Osteoblast (primary cell): Measurements from ENCODE around the gene MAGI1. TPM values are rescaled to one million over a fixed set of nuclear protein-coding genes. Genes with fewer than 3 reads are reported as not detected.

Experiments
- DNase-seq: peaks from one replicate; pipeline ENCODE4 v3.0.0; 2011; ENCODE audit warnings: low spot score, mixed read lengths; ENCODE audit not compliant: insufficient read length; ENCODE audit errors: missing footprints
- H2AFZ ChIP-seq: 2 replicates; pipeline ENCODE4 v1.6.0; 2011; ENCODE audit warnings: mild to moderate bottlenecking, low read length
- H3K27ac ChIP-seq: 2 replicates; pipeline ENCODE4 v1.5.1; 2011; ENCODE audit warnings: mild to moderate bottlenecking, low read depth, low read length, moderate library complexity
- H3K27me3 ChIP-seq: 2 replicates; pipeline ENCODE4 v1.6.0; 2012; ENCODE audit warnings: mild to moderate bottlenecking, control low read depth, inconsistent platforms, low read length, moderate library complexity; ENCODE audit not compliant: insufficient read depth
- H3K36me3 ChIP-seq: 2 replicates; pipeline ENCODE4 v1.5.1; 2011; ENCODE audit warnings: mild to moderate bottlenecking, low read length, control low read depth, moderate library complexity; ENCODE audit not compliant: insufficient read depth
- H3K4me1 ChIP-seq: 2 replicates; pipeline ENCODE4 v1.5.1; 2011; ENCODE audit warnings: mild to moderate bottlenecking, low read length, control low read depth, moderate library complexity; ENCODE audit not compliant: insufficient read depth
- H3K4me2 ChIP-seq: 2 replicates; pipeline ENCODE4 v1.6.0; 2011; ENCODE audit warnings: mild to moderate bottlenecking, low read length; ENCODE audit not compliant: insufficient read depth
- H3K4me3 ChIP-seq: fragments of 200-600 bp; sonication (generic); 3 replicates; pipeline ENCODE4 v1.5.1; 2012; ENCODE audit warnings: mild to moderate bottlenecking, low read length, inconsistent platforms; ENCODE audit not compliant: insufficient read depth
- H3K79me2 ChIP-seq: 2 replicates; pipeline ENCODE4 v1.6.0; 2012; ENCODE audit warnings: mild to moderate bottlenecking, low read length, control low read depth, inconsistent platforms; ENCODE audit not compliant: insufficient read depth
- H3K9me3 ChIP-seq: 2 replicates; pipeline ENCODE4 v1.5.1; 2011; ENCODE audit warnings: low read depth, low read length, control low read depth
- H4K20me1 ChIP-seq: 2 replicates; pipeline ENCODE4 v1.6.0; 2012; ENCODE audit warnings: mild to moderate bottlenecking, low read length, control low read depth; ENCODE audit not compliant: insufficient read depth
- CTCF ChIP-seq: IDR thresholded peaks from 2 replicates; pipeline ENCODE4 v1.5.1; 2011; ENCODE audit warnings: mild to moderate bottlenecking, low read depth, low read length, moderate library complexity; ENCODE audit errors: extremely low read depth
- total RNA-seq: library from RNA; depleted of rRNA; stranded (reverse); fragments of >200 nt; gene quantifications from 2 replicates; pipeline ENCODE4 v1.2.3, GENCODE V29; 2012

Gene MAGI1
- total RNA-seq, 1 donor: 66.6 TPM

GRCh38 chr3:65347166-65347565, 691.6 kb downstream of the MAGI1 start:
- H3K4me1 ChIP-seq: no peaks in the 10 kb centered on the region
- no peaks in the 10 kb centered on the region for H3K27me3 ChIP-seq
- no peak overlapping the region for H2AFZ ChIP-seq
- no peak overlapping the region for H3K27ac ChIP-seq
- H3K79me2 ChIP-seq: no peaks in the 10 kb centered on the region
- H3K4me2 ChIP-seq: no peak overlapping the region
- DNase-seq: no peak
- H3K36me3 ChIP-seq: no peaks in the 10 kb centered on the region
- no peaks in the 10 kb centered on the region for H3K9me3 ChIP-seq
- no peak overlapping the region for H3K4me3 ChIP-seq
- TF ChIP-seq CTCF: no peak
- no peaks in the 10 kb centered on the region for H4K20me1 ChIP-seq

GRCh38 chr3:65344846-65345245, 693.9 kb downstream of the MAGI1 start:
- no peak overlapping the region for H3K27ac ChIP-seq
- no peaks in the 10 kb centered on the region for H3K36me3 ChIP-seq
- no peaks in the 10 kb centered on the region for H3K9me3 ChIP-seq
- no peaks in the 10 kb centered on the region for H4K20me1 ChIP-seq
- no peak for TF ChIP-seq CTCF
- no peak for DNase-seq
- H3K4me2 ChIP-seq: no peak overlapping the region
- H3K4me3 ChIP-seq: no peak overlapping the region
- no peaks in the 10 kb centered on the region for H3K79me2 ChIP-seq
- no peaks in the 10 kb centered on the region for H3K4me1 ChIP-seq
- no peaks in the 10 kb centered on the region for H3K27me3 ChIP-seq
- H2AFZ ChIP-seq: no peak overlapping the region

DNA sequence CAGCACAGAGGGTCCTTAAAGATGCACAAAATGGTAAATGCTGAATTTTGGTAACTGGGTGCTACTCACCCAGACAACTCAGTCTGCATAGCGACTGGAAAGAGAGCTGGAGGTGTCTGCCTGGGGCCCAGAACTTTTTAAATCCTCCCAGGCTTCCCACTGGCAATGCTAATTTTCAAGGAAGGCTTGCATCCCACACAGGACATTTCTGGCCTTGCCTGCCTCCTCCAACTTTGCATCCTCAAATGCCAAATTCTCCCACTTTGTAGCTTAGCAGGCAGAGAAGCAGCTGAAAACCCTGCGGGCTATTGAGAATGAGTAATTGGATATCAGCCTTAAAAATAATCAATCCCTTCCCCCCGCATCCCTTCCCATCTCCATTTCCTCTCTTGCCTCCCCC, 694.3 kb downstream of the MAGI1 start:
- Histone ChIP-seq H3K4me3 (no peak overlapping the region), H3K4me2 (no peak overlapping the region), H3K9me3 (no peaks in the 10 kb centered on the region), H3K27me3 (no peaks in the 10 kb centered on the region), H2AFZ (no peak overlapping the region), H3K36me3 (no peaks in the 10 kb centered on the region), H4K20me1 (no peaks in the 10 kb centered on the region), H3K4me1 (no peaks in the 10 kb centered on the region), H3K79me2 (no peaks in the 10 kb centered on the region), H3K27ac (no peak overlapping the region)
- no peak for TF ChIP-seq CTCF
- DNase-seq: no peak

GRCh38 chr3:65343736-65344135, 695.0 kb downstream of the MAGI1 start:
- Histone ChIP-seq H3K36me3 (no peaks in the 10 kb centered on the region), H3K27me3 (no peaks in the 10 kb centered on the region), H3K4me1 (no peaks in the 10 kb centered on the region), H4K20me1 (no peaks in the 10 kb centered on the region), H3K9me3 (no peaks in the 10 kb centered on the region), H3K27ac (no peak overlapping the region), H3K4me2 (no peak overlapping the region), H2AFZ (no peak overlapping the region), H3K4me3 (no peak overlapping the region), H3K79me2 (no peaks in the 10 kb centered on the region)
- TF ChIP-seq CTCF: no peak
- DNase-seq: no peak
